GM12878 (cell line): ENCODE data around the gene KIAA2012.

ENCODE experiments used
- CTCF ChIP-seq, 3 experiments: IDR thresholded peaks in 2 of 3; conservative IDR thresholded peaks in 1 of 3; 2 replicates each; pipeline ENCODE4 v1.5.1; 2011; ENCODE audit warnings: low read depth in 3 of 3, low read length in 3 of 3, mild to moderate bottlenecking in 3 of 3, control low read depth in 2 of 3, moderate library complexity in 2 of 3, inconsistent platforms in 1 of 3, mixed read lengths in 1 of 3; ENCODE audit not compliant: control insufficient read depth in 2 of 3, insufficient read depth in 1 of 3; ENCODE audit errors: extremely low read depth in 1 of 3
- E2F4 ChIP-seq: IDR thresholded peaks from 2 replicates; pipeline ENCODE4 v1.6.1; 2012; ENCODE audit warnings: low read depth, low read length, improper control_type of control experiment
- ESRRA ChIP-seq: IDR thresholded peaks from 2 replicates; pipeline ENCODE4 v1.6.1; 2012; ENCODE audit warnings: mild to moderate bottlenecking, low read length, improper control_type of control experiment
- FOS ChIP-seq: IDR thresholded peaks from 3 replicates; pipeline ENCODE4 v1.6.1; 2011; ENCODE audit warnings: borderline replicate concordance; ENCODE audit not compliant: insufficient read length; ENCODE audit errors: extremely low read depth
- MAX ChIP-seq: IDR thresholded peaks from 2 replicates; pipeline ENCODE4 v1.6.1; 2012; ENCODE audit warnings: low read depth, low read length, improper control_type of control experiment
- MTA2 ChIP-seq: fragments of 450-650 bp; IDR thresholded peaks from 2 replicates; pipeline ENCODE4 v1.6.1; 2016; ENCODE audit warnings: low read depth, mild to moderate bottlenecking, moderate library complexity
- POLR2A ChIP-seq: IDR thresholded peaks from 2 replicates; pipeline ENCODE4 v1.6.1; 2011; ENCODE audit warnings: low read depth, mild to moderate bottlenecking, low read length
- POLR2AphosphoS5 ChIP-seq: IDR thresholded peaks from 2 replicates; pipeline ENCODE4 v1.6.1; 2011; ENCODE audit warnings: mild to moderate bottlenecking, low read length, inconsistent platforms
- POU2F2 ChIP-seq: IDR thresholded peaks from 3 replicates; pipeline ENCODE4 v1.6.1; 2011; ENCODE audit warnings: low read depth, mild to moderate bottlenecking, low read length, borderline replicate concordance
- RCOR1 ChIP-seq: conservative IDR thresholded peaks from 2 replicates; pipeline ENCODE4 v1.6.1; 2012; ENCODE audit warnings: low read depth, low read length, improper control_type of control experiment
- RFX5 ChIP-seq: IDR thresholded peaks from 2 replicates; pipeline ENCODE4 v1.6.1; 2011; ENCODE audit warnings: low read depth, low read length, improper control_type of control experiment
- TARDBP ChIP-seq: IDR thresholded peaks from 2 replicates; pipeline ENCODE4 v1.6.1; 2016; ENCODE audit warnings: borderline replicate concordance
- TBL1XR1 ChIP-seq: IDR thresholded peaks from 2 replicates; pipeline ENCODE4 v1.6.1; 2012; ENCODE audit warnings: low read depth, low read length, improper control_type of control experiment

GRCh38 chr2:202161151-202161835 is 88.2 kb downstream of the KIAA2012 start:
- TF ChIP-seq RCOR1 (no peak), CTCF (IDR thresholded peaks at IDR 0.05 in 2 of 3, conservative IDR thresholded peaks at IDR 0.05 in 1 of 3; ENCODE audit: control insufficient read depth in 2 of 3, extremely low read depth in 1 of 3, insufficient read depth in 1 of 3, low read depth in 3 of 3, low read length in 3 of 3) (no peak), RFX5 (no peak), ESRRA (no peak), E2F4 (no peak), POLR2AphosphoS5 (no peak), POU2F2 (no peak), TARDBP (no peak), MAX (no peak), MTA2 (no peak), POLR2A (no peak), TBL1XR1 (no peak), FOS (no peak)
